Heart right ventricle (tissue), 16 donors: Measurements from ENCODE around the gene FARP1. TPM values are rescaled to one million over a fixed set of nuclear protein-coding genes. Genes with fewer than 3 reads are reported as not detected.

Experiments
- ATAC-seq, 8 donors: fragments of 200-7000 bp; cut with Tn5 transposase; one replicate each; pipeline ENCODE4 v1.9.1; 2020; ENCODE audit warnings: mild to moderate bottlenecking in 8 of 8, moderate library complexity in 8 of 8, moderate number of reproducible peaks in 1 of 8
- DNase-seq, 2 donors: peaks; one replicate each; pipeline ENCODE4 v3.0.0-alpha.2; 2020
- H3K27ac ChIP-seq, 10 donors: fragments of 200-600 bp; sonication (generic) in 2 of 10; one replicate each; pipeline versions ENCODE4 v1.5.0 to v1.8.0; 2020 to 2022; ENCODE audit warnings: mild to moderate bottlenecking in 3 of 10
- H3K27me3 ChIP-seq, 7 donors: fragments of 200-600 bp; one replicate each; pipeline ENCODE4 v1.8.0; 2021 to 2022; ENCODE audit warnings: mild to moderate bottlenecking in 2 of 7
- H3K36me3 ChIP-seq, 9 donors: fragments of 200-600 bp; sonication (generic) in 1 of 9; one replicate each; pipeline versions ENCODE4 v1.5.0 to v1.8.0; 2020 to 2022; ENCODE audit warnings: mild to moderate bottlenecking in 2 of 9
- H3K4me1 ChIP-seq, 9 donors: fragments of 200-600 bp; sonication (generic) in 1 of 9; one replicate each; pipeline versions ENCODE4 v1.5.0 to v1.8.0; 2020 to 2022; ENCODE audit warnings: mild to moderate bottlenecking in 4 of 9
- H3K4me3 ChIP-seq, 10 donors: fragments of 200-600 bp; sonication (generic) in 2 of 10; one replicate each; pipeline versions ENCODE4 v1.5.0 to v1.8.0; 2020 to 2022; ENCODE audit warnings: mild to moderate bottlenecking in 7 of 10, moderate library complexity in 2 of 10
- H3K9me3 ChIP-seq, 11 donors: fragments of 200-600 bp in 10 of 11; sonication (generic) in 2 of 11; one replicate each; pipeline versions ENCODE4 v1.5.0 to v1.8.0; 2013 to 2022; ENCODE audit warnings: mild to moderate bottlenecking in 2 of 11, control low read depth in 1 of 11, moderate library complexity in 1 of 11
- CTCF ChIP-seq, 9 donors: fragments of 200-600 bp; sonication (generic) in 2 of 9; IDR thresholded peaks; one replicate each; pipeline versions ENCODE4 v1.5.0 to v1.8.0; 2021 to 2022; ENCODE audit warnings: antibody characterized with exemption in 9 of 9, mild to moderate bottlenecking in 5 of 9, moderate library complexity in 1 of 9
- WGBS, 2 donors: extraction: QIAGEN DNeasy Blood & Tissue Kit; methylation state at CpG; one replicate each; pipeline ENCODE4 v1.1.7; 2013; ENCODE audit warnings: inconsistent platforms in 1 of 2; 5-methylcytosine and 5-hydroxymethylcytosine counted together
- intact Hi-C, 10 donors: fragments of 100-400 bp; cut with DNase I; formaldehyde crosslinking; loops; one replicate each; pipeline versions ENCODE4 v1.11.1 to v1.14.2; 2022
- microRNA-seq, 2 donors: library from miRNA; unstranded; fragments of <30 nt; microRNA quantifications; one replicate each; pipeline ENCODE4 v1.2.0, GENCODE V29; 2021
- polyA plus RNA-seq, 2 donors: library from polyadenylated mRNA; stranded (reverse); fragments of 200-250 nt; gene quantifications; one replicate each; pipeline ENCODE4 v1.2.3, GENCODE V29; 2013
- total RNA-seq, 10 donors: library from RNA; stranded (reverse); fragmentation: NEBNext Ultra II Directional in 3 of 10; extraction: Animal tissue kit (Norgen Biotek cat#: 25700) in 3 of 10; gene quantifications; one replicate each; pipeline versions ENCODE4 v1.2.1 to v1.2.4, GENCODE V29; 2021 to 2023
- donor health status: Arrhythmogenic right ventricular cardiomyopathy.
- donor health status: ischemic (EF 13 %, LVEDD 7.1; RV severe dilation, severe dysfunction).
- donor health status: healthy with polysubstance abuse.
- donor health status: DM: no; HTN: yes; CAD: no.
- donor health status: DM: no; HTN: no; CAD: no.
- donor health status: ischemic (EF 25% LVEDD 6.9; RV normal size, moderate dysfunction).
- donor health status: ischemic (EF 25% LVEDD 5.7; RV mildly dilated, moderate dysfunction).
- donor health status: healthy.
- donor health status: DM: yes; HTN: yes; CAD: no.
- donor health status: Ischemic cardiomyopathy.
- donor health status: ischemic (EF 35%, LVEDD 5.7; RV mildly dilated, moderate dysfunction).
- donor health status: nonischemic (EF 11% LVEDD 7.7; RV severe dilation, severe dysfunction).
- donor health status: DM: yes; HTN: yes; CAD: no.
- donor health status: PGD.
- donor health status: ischemic (EF 29% LVEDD 5.4; RV normal size, mild dysfunction).
- donor health status: nonischemic (EF 23%, LVEDD 6.1; RV moderate dilation, normal function).

FARP1 gene
- total and polyA plus RNA-seq, 12 donors, result 6.9 to 72.9 (median 17.1) TPM

GRCh38 chr13:98503175-98504028 lies 360.5 kb downstream of the FARP1 start:
- DNase-seq (no peak), ATAC-seq (peak; percentile 9 to 76 (median 52))
- no peak overlapping the region for H3K4me3 ChIP-seq
- peak overlapping the region in 9 of 10 donors; percentile 59 to 74 (median 67) for H3K27ac ChIP-seq
- TF ChIP-seq CTCF (IDR thresholded peaks at IDR 0.05), result no peak
- 49% methylated on average over 10 of the region's 10 CpGs for WGBS, 2 donors
- peaks cover 36 to 77% (median 71%) of the 10 kb centered on the region in 9 donors for H3K4me1 ChIP-seq
- peaks cover 0 to 18% (median 0%) of the 10 kb centered on the region in 9 donors for H3K36me3 ChIP-seq
- no peaks in the 10 kb centered on the region for H3K9me3 ChIP-seq
- intact Hi-C loops, result loop anchor here in 3 of 10 donors (10.0 kb wide), 2 partner anchors 61 to 71 kb away; partner anchors contain the start of gene STK24 (in 2 of the 3)
- no peaks in the 10 kb centered on the region for H3K27me3 ChIP-seq

GRCh38 chr13:98504029-98504351 lies 361.1 kb downstream of the FARP1 start:
- Histone ChIP-seq H3K4me3 (no peak overlapping the region), H3K27me3 (no peaks in the 10 kb centered on the region), H3K4me1 (peaks cover 38 to 83% (median 77%) of the 10 kb centered on the region in 9 donors), H3K27ac (peak overlapping the region in 9 of 10 donors; percentile 59 to 74 (median 67)), H3K9me3 (no peaks in the 10 kb centered on the region), H3K36me3 (peaks cover 0 to 13% (median 0%) of the 10 kb centered on the region in 9 donors)
- ATAC-seq (no peak), DNase-seq (no peak)
- no peak for TF ChIP-seq CTCF (IDR thresholded peaks at IDR 0.05)
- 49 to 53% methylated on average over 1 of the region's 1 CpG for WGBS, 2 donors
- intact Hi-C loops, result loop anchor here in 3 of 10 donors (10.0 kb wide), 2 partner anchors 61 to 71 kb away; partner anchors contain the start of gene STK24 (in 2 of the 3)

- WGBS, 2 donors, result 75 to 84% methylated on average over 12 of the region's 12 CpGs
- no peaks in the 10 kb centered on the region for H3K9me3 ChIP-seq
- intact Hi-C loops, result loop anchor here in 3 of 10 donors (10.0 kb wide), 2 partner anchors 60 to 70 kb away; partner anchors contain the start of gene STK24 (in 2 of the 3)
- peaks cover 38 to 88% (median 81%) of the 10 kb centered on the region in 9 donors for H3K4me1 ChIP-seq
- ATAC-seq (no peak), DNase-seq (no peak)
- TF ChIP-seq CTCF (IDR thresholded peaks at IDR 0.05), result no peak
- no peak overlapping the region for H3K4me3 ChIP-seq
- peaks cover 0 to 9% (median 0%) of the 10 kb centered on the region in 9 donors for H3K36me3 ChIP-seq
- peak overlapping the region in 8 of 10 donors; percentile 61 to 74 (median 68) for H3K27ac ChIP-seq
- no peaks in the 10 kb centered on the region for H3K27me3 ChIP-seq
Observed at GRCh38 chr13:98504371-98504963, 361.6 kb downstream of the FARP1 start.

Small RNA genes lying within 50 kb of the gene (microRNA-seq; reads per million reads assigned to microRNA genes)
- 0 reads per million in 2 donors for gene MIR3170

Other genes starting within 250 kb of the FARP1 start
- gene IPO5, start 189.4 kb upstream of the FARP1 start, total RNA-seq, result 100 to 1,000 TPM in 9 of 10 donors, 10 to 100 TPM in 1; 91.3 to 149 (median 121) TPM
- gene IPO5, start 189.4 kb upstream of the FARP1 start, polyA plus RNA-seq, result 10 to 100 TPM; 17.0 to 76.2 TPM
- gene RNF113B, start 34.2 kb downstream of the FARP1 start, total RNA-seq, result not detected
- not detected for gene RNF113B, start 34.2 kb downstream of the FARP1 start, polyA plus RNA-seq